HG03439 (cell line): ENCODE results near the gene DNAL1.
"Not testable (repeated sequence)": the region's sequence is repeated elsewhere in the genome, so short reads cannot be mapped to it uniquely, and the experiment has no call there.

Experiments
- ATAC-seq: cut with Tn5 transposase; IDR thresholded peaks from one replicate; pipeline ENCODE4 v1.9.1; 2021; ENCODE audit warnings: mild to moderate bottlenecking, moderate library complexity; ENCODE audit not compliant: unreplicated experiment

Gene DNAL1

DNA sequence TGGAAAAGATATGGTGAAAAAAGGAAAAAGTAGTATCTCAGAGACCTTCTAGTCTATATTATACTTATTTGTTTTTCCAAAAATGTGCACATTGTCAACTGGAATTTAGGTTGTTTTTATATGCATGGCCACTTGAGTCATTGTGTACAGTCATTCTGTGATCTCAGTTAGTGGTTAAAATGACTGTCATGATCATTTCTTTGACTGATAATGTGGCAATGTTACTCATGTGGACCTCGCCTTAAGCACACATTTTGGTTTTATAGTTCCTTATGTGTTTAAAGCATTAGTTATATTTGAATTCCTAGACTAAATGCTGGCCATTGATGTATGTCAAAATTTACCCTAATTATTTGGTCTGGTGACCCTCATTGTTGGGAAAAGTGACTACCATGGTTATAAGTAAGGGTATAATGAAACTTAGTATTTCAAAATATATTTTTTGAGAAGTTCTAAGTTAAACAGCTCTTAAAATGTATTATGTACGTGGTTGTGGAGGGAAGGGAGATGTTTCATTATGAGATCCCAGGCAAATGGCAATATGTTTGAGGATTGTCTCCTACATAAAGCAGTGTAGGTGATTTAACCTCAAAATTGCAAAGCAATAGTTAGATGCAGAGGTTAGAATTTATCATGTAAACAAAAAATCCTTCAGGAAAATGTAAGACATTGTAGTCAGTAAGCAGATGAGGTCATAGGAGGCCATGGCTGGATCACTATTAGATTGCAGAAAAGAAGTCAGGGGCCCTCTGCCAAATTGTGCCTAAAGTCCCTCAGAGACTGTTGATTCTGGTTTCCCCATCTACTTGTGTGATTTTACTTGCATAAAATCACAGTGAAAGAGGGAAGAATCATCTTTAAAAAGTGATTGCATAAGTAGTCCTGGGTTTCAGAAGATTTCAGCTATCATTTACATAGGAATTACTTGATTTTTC lies 51.9 kb downstream of the DNAL1 start:
- peak; percentile 80 for ATAC-seq

DNA sequence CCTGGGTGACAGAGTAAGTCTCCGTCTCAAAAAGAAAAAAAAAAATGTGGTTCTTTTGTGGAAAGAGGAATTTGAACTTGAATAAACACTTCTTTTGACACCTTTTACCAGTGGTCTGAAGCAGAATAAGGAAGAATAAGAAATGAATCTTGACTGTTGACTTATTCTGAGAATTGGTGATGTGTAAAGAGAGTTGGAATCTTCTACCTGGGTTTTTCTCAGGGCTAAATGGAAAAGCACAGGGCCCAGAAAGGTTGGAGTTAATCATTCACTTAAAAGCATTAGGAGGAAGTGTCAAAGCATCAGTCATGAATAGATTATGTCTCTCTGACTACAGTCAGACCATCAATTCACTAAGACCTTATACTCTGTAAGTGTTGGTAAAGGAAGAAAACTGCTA lies 55.5 kb downstream of the DNAL1 start:
- ATAC-seq = no peak

DNA sequence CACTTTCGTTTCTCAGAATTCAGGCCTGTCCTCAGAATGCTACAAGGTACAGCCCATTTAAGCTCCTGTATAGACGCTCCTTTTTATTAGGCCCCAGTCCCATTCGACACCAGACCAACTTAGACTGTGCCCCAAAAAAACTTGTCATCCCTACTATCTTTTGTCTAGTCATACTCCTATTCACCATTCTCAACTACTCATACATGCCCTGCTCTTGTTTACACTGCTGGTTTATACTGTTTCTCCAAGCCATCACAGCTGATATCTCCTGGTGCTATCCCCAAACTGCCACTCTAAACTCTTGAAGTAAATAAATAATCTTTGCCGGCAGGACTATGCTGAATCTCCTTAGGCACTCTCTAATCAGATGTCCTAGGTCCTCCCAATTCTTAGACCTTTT lies 63.3 kb downstream of the DNAL1 start:
- not testable (repeated sequence) for ATAC-seq

DNA sequence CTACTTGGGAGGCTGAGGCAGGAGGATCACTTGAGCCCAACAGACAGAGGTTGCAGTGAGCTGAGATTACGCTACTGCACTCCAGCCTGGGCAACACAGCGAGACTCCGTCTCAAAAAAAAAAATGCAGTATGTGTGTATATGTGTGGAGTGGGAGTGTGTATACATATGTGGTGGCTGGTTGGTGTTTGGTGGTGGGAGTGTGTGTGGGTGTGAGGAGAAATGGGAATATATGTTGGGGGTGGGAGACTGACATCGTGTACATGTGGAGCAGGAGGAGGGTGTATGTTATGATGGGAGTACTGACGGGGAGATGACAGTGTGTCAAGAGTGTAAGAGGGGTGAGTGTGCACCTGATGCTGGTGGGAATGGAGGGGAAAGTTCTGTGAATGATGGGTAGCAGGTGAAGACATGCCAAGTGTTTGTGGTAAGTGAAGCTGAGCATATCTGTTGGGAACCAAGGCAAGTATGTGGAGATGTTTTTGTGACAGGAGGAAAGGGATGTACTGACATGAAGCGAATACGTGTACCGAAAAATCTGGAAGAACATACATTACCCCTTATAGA lies 65.2 kb downstream of the DNAL1 start:
- ATAC-seq = no peak

DNA sequence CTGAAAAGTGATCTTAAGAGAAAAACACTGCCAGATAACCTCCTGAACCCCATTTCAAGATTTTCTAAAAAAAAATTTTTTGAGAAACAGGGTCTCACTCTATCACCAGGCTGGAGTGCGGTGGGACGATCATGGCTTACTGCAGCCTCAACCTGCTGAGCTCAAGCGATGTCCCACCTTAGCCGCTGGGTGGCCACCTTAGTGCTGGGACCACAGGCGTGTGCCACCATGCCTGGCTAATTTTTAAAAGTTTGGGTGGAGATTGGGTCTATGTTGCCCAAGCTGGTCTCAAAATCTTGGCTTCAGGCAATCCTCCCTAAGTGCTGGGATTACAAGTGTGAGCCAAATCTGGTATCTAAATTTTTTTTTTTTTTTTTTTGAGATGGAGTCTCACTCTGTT lies 66.0 kb downstream of the DNAL1 start:
- ATAC-seq = no peak

DNA sequence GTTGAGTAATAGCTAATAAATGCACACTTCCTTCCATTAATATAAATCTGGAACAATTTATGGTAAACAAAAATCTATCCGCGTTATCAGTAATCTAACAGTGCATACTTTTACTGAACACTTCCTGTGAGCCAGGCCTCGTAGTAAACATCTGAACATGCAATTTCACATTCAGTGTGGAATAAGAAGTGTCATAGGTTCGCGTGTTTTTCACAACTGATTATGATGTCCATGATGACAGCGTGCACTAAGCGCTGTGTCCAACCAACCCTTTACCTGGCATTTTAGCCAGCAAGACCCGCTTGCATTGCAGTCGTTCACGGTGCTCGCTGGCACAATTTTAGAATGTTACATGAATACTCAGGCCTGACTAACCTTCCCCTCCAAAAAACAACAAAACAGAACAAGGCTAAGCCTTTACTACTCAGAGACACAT lies 67.3 kb downstream of the DNAL1 start:
- no peak for ATAC-seq

DNA sequence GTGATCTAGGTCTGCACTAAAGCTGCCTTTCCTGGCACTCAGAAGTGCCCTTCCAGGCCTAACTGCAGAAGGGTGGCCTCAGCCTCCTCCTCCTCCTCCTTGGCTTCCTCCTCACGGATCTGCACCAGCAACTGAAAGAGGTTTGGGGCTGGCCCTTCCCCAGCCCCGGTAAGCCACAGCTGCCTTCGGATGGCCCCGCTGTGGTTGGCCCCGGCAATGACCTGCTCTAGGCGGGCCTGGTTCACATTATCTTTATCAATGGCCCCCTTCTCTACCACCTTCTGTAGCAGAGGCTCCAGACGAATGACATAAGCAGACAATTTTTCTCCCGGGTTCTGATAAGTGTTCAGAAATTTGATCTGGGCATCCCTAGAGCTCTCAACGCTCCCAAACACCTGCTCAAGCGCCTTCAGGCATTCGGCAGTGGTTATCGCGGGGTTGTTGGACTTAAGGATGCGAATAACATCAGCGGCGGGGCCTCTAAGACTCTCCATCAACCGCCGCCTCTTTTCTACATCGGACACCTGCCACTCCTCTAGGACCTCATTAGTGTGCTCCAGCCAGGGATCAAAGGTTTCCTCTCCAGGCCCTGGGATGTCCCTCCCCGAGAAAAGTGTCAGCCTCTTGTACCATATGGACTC lies 67.9 kb downstream of the DNAL1 start:
- no peak for ATAC-seq

DNA sequence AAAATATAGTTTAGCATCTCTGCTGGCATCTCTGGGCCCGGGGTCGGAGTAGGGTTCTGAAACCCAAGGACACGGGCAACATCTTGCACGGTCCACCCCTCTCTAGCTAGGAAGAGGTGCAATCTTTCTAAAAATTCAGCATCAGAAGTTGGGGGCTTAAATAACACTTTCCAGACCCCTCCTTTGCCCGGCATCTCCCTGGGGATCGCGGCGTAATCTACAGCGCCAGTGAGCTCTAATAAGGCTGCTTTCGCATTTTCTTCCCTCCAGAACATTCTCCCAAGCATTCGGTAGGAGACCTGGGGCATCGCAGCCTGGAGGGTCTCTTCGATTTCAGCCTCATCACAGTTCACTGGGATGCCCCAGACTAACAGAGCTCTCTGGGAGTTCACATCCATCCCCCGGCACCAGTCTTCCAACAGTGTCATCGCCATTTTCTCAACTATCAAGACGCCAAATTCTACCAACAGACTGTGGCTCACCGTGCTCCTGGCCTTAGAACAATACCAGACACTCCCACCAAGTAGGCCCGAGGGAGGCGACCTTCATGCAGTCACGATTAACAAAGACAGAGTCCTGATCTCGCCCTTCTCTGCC lies 68.5 kb downstream of the DNAL1 start:
- ATAC-seq = no peak

DNA sequence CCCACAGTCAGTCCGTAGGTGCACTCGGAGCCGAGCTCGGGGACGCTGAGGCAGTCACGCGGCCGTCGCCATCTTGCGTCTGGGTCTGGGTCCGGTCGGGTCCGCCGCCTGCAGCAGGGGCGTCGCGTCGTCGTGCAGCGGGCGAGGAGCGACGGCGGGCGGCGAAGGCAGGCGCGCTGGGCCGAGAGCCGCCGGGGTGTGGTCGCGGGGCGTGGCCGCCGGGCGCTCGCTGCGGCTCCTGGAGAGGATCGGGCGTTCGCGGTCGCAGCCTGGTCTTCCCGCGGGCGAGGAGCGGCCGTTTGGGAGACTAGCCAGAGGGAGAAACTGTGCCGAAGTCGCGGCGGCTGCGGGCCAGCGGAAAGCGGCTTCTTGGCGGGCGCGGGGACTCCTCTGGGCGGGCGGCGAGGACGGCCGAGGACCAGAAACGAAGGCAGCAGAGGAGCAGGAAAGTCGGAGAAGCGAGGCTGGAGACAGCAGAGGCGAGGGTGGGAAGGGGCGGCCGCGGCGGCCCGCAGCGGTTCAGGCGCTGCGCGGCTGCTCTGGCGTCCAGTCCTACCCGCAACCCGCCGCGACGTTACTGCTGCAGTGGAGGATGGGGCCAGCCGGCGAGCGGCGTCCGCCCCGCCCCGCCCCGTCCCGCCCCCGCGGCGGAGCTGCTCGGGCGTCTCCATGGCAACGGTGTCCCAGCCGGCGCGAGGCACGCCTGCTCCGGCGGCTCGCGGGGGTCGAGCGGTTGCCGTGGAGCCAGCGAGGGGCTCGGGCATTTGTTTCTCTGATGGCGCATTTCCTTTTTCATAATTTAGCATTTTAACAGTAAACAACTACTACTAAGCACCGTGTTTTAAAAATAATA lies 69.2 kb downstream of the DNAL1 start, which contains the start of gene PNMA1:
Gene PNMA1, minus strand, starts transcription at position 582 of the 853 bp plus-strand sequence. CDS start 745 bp downstream, outside the sequence.
- ATAC-seq = peak; percentile 75

DNA sequence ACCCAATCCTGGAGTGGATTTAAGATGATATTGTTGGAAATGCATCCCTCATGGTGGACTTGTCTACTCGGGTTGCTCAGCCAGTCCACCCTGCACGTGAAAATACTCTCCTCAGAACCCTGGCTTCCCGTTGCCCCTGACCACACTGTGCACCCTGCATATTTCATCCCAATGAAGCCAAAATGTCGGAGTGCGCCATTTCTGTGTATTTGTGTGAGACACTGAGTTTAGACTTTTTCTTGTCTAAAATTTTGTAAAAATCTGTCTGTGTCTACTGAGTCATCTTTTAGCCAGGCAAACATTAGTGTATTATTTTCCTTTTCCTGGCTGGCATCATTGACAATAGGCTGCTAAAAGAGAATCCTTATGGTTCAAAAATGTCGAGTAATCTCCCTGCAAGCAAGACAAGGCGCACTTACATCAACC lies 69.9 kb downstream of the DNAL1 start:
- ATAC-seq = no peak

DNA sequence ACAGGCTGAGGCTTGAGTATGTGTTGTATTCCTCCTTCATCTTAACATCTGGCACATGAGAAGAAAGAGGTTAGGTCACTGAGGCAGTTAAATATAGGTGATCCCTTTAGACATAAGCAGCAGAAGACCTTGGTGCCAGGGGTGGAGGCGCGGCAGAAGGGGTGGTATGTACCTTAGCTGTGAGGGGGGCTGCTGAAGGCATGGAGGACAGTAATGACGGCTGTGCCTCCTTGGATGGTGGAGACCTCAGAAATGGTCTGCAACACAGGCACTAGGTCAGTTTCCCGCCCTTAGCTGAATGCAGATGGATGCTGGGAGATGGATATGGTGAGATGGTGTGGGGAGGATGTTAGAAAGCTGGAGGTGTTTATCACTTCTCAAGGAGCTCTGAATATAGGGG lies 70.9 kb downstream of the DNAL1 start:
- ATAC-seq = no peak

DNA sequence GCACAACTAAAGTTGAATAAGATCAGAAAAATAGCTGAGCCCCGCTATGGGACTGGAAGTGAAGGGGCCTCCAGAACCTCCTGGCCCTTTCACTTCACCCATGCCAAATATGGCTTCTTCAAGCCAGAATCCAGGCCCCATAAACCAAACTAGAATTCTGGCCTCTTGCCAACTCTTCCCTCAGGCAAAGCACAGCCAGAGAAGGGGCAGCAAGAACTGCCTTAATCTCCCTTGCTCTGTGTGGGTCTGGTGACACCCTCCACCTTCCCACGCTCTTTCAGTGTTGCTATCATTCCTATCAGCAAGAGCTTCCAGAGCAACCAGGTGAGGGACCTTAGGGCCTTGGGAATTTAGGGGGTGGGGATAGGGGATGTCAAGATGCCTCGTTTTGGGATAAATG lies 72.5 kb downstream of the DNAL1 start:
- no peak for ATAC-seq

DNA sequence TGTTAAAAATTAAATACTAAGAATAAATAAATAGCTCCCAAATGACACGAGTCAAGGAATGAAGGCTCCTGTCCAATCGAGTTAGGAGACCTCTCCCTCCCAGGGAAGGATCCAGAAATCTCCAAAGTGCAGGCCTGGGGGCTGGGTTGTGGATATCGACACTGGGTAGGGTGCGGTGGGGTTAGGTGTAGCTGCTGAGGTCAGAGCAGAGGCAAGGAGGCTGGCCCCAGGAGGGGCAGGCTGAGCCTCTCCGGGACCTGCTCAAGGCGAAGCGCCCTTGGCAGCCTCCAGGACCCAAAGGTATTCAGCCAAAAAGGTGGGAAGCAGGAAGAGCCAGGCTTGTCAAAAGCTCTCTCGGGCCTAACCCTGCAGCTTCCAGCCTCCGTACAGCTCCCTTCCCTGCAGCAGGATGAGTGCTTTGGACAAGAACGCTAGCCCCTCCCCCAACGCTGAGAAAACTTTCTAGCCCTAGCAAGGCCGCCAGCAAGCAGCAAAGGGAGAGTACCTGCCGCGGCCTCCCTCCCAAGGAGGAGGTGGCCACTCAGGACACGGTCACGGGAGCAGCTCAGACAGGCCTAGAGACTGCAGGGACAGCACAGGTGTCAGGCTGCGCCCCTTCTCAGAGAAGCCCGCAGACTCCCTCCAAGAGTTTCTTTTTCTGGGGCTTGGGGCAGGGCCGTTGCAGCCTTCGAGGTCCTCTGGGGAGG lies 73.1 kb downstream of the DNAL1 start:
- no peak for ATAC-seq

DNA sequence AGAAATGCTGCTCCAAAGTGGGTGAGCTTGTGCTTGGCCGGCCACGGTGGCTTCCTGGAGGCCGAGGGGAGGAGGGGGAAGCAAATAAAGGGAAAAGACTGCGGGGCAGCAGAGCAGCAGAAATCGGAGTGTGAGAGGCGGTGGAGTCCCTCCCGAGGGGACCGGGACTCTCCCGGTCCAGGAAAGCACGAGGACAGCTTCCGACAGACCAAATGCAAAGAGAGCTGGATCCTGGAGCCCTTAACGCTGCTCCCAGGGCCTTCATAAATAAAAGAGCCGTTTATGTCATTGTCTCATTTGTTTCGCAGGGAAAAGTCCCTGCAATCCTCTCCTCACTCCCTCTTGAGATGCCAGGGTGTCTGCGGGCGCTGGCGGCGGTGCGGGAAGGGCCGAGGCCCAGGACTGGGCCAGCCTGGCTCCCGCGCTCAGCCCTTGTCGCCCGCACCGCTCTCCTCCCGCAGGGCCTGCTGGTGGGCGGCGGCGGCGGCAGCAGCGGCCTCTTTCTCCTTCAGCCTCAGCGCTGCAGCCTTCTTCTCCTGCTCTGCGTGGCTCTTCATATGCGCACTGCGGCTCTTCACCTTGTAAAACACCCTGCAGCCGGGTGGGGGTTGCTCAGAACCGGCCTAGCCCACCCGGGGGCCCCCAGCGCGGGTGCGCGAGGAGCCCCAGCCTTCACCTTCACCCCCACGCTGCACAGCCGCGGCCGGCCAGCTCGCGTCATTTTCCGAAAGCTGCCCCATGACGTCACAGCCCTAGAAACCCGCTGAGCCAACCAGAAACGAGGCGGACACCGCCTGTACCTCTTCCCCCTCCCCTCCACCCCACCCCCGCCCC lies 73.8 kb downstream of the DNAL1 start:
- ATAC-seq = no peak

DNA sequence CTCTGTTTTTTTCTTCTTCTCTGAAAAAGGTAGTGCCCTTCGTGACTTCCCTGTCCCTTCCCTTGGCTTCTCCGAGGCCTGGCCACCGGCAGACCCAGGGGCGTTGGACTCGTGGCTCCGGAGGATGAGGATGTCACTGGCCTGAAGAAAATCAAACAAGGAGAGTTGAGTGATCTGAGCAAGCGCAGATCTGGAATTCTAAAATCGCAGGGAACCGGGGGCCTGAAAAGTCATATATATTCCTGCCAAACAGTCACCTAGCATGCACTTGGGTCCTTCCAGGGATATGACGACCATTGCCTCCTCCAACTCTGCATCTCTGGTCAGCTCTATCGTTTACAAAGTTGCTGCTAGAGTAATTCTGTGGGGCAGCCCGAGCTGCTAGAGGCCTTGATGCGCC lies 74.6 kb downstream of the DNAL1 start:
- ATAC-seq = no peak

DNA sequence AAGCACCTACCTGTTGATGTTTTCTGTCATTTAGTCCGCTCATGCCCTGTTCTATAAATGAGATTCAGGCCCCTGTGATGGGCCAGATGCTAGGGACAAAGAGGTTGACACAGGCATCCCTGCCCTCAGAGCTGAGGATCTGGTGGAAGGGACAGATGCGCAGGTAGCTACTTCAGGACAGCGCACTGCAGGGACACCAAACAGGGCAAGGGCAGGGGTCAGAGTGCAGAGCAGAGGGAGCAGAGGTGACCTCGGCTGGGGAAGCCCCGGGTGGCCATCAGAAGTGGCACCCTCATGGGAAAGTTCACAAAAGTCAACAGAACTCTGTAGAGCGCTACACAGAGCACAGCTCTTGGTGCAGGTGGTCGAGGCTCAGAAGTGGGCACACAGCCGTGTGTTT lies 75.0 kb downstream of the DNAL1 start:
- no peak for ATAC-seq

DNA sequence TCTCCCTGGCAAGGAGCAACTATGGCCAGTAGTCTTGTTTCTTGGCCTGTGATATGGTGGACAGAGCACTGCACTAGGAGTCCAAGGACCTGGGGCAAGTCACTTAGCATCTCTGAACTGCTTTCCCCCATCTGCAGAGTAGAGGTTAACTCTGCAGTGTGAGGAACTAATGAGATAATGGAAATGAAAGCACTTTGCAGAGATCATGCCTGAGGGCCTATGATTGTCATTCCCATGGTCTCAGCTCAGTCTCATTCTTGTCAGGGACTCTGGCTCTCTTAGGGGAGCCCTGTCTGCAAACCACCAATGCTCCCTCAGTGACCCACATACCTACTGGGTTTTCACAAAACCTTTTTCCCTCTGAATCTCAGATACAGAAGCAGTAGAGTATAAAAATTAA lies 75.8 kb downstream of the DNAL1 start:
- ATAC-seq = no peak

DNA sequence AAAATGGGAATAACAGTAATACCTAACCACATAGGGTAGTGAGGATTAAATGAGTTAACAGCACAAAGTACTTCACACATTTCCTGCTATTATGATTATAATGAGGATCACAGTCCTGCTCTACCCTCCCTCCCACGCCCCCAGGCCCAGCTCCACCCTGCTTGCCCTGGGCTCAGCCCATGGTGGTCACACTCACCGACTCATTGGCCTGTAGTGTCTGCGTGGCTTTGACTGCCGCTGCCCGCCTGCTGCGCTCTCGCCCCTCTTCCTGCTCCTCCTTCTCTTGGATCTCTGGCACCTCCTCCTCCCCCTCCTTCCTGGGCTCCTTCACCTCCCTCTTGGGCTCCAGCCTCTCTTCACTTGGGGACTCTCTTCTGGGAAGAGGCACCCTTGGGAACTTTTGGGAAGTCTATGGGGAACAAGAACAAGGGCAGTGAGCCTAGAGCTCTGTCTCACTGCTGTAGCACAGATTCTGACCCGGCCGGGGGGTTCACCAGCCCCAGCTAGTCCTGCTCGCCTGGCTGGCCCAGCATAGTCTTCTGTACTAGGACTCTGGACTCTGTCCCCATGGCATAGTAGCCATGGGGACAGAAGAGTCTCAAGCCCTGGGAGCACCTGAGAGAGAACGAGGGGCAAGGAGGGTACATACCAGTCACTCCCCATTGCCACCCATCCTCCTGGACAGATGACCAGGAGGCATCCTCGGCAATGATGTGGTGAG lies 76.5 kb downstream of the DNAL1 start:
- ATAC-seq = no peak
